GM12801 (cell line): Measurements from ENCODE around the gene SAMD5.

Experiments
- TF ChIP-seq, protein P1 (sequence below): IDR thresholded peaks from one replicate; pipeline ENCODE4 v1.5.1; 2011; ENCODE audit warnings: control low read depth; ENCODE audit not compliant: insufficient read length; ENCODE audit errors: extremely low read depth

SAMD5 gene

DNA sequence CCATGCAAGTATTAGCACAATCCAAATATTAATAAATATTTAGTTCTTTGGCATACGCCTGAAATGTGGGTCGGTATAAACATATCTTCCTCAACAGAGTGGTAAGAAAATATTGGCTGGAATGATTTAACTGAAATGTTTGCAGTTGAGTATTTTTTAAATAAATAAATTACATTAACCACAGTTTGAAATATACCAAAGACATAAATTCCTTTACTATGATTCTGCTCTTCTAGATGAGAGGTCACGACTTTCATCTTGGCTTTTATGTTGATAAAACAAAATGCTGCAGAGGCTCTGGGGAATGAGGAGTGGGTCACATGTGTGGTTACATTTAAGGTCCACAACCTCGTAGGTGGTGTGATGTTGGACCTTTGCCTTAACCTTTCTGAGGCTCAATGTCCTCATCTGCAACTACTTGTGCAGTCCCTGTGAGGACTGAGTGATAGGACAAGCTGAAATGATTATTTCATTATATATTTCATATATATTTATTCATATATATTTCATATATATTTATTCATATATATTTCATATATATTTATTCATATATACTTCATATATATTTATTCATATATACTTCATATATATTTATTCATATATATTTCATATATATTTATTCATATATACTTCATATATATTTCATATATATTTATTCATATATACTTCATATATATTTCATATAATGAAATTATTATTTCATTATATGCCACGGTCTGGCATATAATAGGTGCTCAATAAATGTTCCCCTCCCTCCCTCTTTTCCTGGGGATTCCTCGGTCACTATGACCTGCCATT is 107.4 kb downstream of the SAMD5 start:
- TF ChIP-seq, protein P1, sequence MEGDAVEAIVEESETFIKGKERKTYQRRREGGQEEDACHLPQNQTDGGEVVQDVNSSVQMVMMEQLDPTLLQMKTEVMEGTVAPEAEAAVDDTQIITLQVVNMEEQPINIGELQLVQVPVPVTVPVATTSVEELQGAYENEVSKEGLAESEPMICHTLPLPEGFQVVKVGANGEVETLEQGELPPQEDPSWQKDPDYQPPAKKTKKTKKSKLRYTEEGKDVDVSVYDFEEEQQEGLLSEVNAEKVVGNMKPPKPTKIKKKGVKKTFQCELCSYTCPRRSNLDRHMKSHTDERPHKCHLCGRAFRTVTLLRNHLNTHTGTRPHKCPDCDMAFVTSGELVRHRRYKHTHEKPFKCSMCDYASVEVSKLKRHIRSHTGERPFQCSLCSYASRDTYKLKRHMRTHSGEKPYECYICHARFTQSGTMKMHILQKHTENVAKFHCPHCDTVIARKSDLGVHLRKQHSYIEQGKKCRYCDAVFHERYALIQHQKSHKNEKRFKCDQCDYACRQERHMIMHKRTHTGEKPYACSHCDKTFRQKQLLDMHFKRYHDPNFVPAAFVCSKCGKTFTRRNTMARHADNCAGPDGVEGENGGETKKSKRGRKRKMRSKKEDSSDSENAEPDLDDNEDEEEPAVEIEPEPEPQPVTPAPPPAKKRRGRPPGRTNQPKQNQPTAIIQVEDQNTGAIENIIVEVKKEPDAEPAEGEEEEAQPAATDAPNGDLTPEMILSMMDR, result no peak

DNA sequence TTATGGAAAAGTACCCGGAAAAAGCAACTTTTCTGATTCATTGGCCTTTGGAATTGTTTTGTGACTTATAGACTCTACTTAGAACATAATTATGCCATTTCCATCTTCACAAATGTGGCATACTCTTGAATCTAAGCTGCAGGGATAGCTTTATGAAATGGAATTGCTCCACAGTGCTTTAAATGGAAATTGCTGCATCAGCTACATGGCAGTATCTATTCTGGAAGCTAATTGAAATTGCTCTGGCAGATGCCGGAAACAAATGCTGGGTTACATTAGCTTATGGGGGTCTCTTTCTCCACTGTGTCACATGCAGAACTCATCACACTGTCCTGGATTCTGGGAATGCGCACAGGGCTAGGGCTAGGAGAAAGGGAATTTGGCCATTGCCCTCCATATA is 108.9 kb downstream of the SAMD5 start:
- TF ChIP-seq, protein P1, result no peak

DNA sequence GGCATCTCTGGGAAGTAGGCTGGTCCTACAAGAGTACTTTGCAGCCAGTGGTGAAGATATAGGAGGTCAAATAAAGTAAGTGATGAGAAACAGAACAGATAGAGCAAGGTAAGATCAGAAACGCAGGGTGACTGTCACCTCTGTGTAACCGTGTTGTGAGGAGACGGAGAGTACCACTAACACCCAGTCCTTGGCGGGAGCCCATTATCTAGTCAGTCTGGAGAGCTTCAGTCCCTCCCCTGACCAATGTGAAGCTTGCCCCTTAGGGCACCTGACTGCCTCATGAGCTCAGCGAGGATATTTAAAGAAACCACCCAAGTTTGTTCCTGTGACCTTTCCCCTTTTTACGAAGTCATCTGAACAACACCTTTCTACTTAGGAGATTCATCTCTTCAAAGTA is 110.0 kb downstream of the SAMD5 start:
- TF ChIP-seq, protein P1, result no peak

DNA sequence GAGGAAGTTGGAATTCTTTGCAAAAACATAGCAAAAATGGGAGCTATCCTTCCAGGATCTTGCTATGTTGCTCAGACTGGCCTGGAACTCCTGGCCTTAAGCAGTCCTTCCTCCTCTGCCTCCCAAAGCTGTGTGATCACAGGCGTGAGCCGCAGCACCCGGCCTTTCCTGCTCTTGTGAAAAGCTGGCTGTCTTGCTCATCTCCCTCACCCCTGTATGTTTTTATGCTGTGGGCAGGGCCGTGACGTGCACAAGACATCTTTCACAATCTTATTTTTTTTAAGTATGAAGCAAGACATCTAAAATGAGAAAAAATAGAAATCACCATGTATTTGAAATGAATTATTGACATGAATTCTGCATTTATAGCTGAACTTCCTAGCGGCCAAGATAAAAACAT is 110.4 kb downstream of the SAMD5 start:
- TF ChIP-seq, protein P1, result no peak
